Muscle layer of duodenum (tissue), 2 donors: Measurements from ENCODE around the gene TAS2R7.

ENCODE experiments used
- H3K27ac ChIP-seq: one replicate; pipeline ENCODE4 v1.7.0; 2013; ENCODE audit warnings: mild to moderate bottlenecking, low read length
- H3K27me3 ChIP-seq: one replicate; pipeline ENCODE4 v1.7.0; 2013; ENCODE audit warnings: low read depth, mild to moderate bottlenecking, control low read depth, low read length
- H3K36me3 ChIP-seq, 2 donors: one replicate each; pipeline ENCODE4 v1.7.0; 2013; ENCODE audit warnings: low read length in 2 of 2, control low read depth in 1 of 2, mild to moderate bottlenecking in 1 of 2; ENCODE audit not compliant: insufficient read depth in 2 of 2, control insufficient read depth in 1 of 2
- H3K4me1 ChIP-seq, 2 donors: one replicate each; pipeline ENCODE4 v1.7.0; 2013; ENCODE audit warnings: low read length in 2 of 2, mild to moderate bottlenecking in 2 of 2, control low read depth in 1 of 2, moderate library complexity in 1 of 2; ENCODE audit not compliant: insufficient read depth in 2 of 2, control insufficient read depth in 1 of 2
- H3K4me3 ChIP-seq, 2 donors: one replicate each; pipeline ENCODE4 v1.7.0; 2013; ENCODE audit warnings: low read length in 2 of 2, low read depth in 1 of 2, mild to moderate bottlenecking in 1 of 2
- H3K9me3 ChIP-seq, 2 donors: one replicate each; pipeline ENCODE4 v1.7.0; 2013; ENCODE audit warnings: low read length in 2 of 2, control low read depth in 1 of 2, mild to moderate bottlenecking in 1 of 2; ENCODE audit not compliant: control insufficient read depth in 1 of 2
- donor health status: healthy.

The TAS2R7 gene

GRCh38 chr12:10802587-10802986, at the start of gene TAS2R7:
TAS2R7 (minus strand) TSS chr12:10802627; CDS start chr12:10802570, 57 bp downstream.
- no peaks in the 10 kb centered on the region for H3K36me3 ChIP-seq
- H3K27me3 ChIP-seq, result no peaks in the 10 kb centered on the region
- no peak within 1 kb of the TSS for H3K4me3 ChIP-seq
- H3K27ac ChIP-seq, result no peak within 1 kb of the TSS
- H3K4me1 ChIP-seq, result no peaks in the 10 kb centered on the region
- no peaks in the 10 kb centered on the region for H3K9me3 ChIP-seq

- Histone ChIP-seq H3K9me3 (no peaks in the 10 kb centered on the region), H3K36me3 (peaks cover 0 to 12% of the 10 kb centered on the region in 2 donors), H3K27ac (no peak overlapping the region), H3K4me3 (no peak overlapping the region), H3K27me3 (no peaks in the 10 kb centered on the region), H3K4me1 (no peaks in the 10 kb centered on the region)
These were observed 48.9 kb upstream of the TAS2R7 start for GRCh38 chr12:10851243-10851858.

GRCh38 chr12:10849425-10849878, 47.0 kb upstream of the TAS2R7 start, which contains the start of gene PRR4:
PRR4 (minus strand) TSS chr12:10849475; CDS start chr12:10849437, 38 bp downstream.
- H3K4me1 ChIP-seq, result no peaks in the 10 kb centered on the region
- peaks cover 0 to 7% of the 10 kb centered on the region in 2 donors for H3K36me3 ChIP-seq
- H3K27me3 ChIP-seq, result no peaks in the 10 kb centered on the region
- H3K27ac ChIP-seq, result no peak within 1 kb of the TSS
- no peak within 1 kb of the TSS for H3K4me3 ChIP-seq
- no peaks in the 10 kb centered on the region for H3K9me3 ChIP-seq

- peaks cover 0 to 10% of the 10 kb centered on the region in 2 donors for H3K36me3 ChIP-seq
- H3K9me3 ChIP-seq, result no peaks in the 10 kb centered on the region
- H3K27ac ChIP-seq, result no peak overlapping the region
- H3K4me3 ChIP-seq, result no peak overlapping the region
- no peaks in the 10 kb centered on the region for H3K4me1 ChIP-seq
- H3K27me3 ChIP-seq, result no peaks in the 10 kb centered on the region
These were observed 45.3 kb upstream of the TAS2R7 start for GRCh38 chr12:10847744-10848143.

GRCh38 chr12:10842862-10843261, 40.4 kb upstream of the TAS2R7 start:
- Histone ChIP-seq H3K4me3 (no peak overlapping the region), H3K27me3 (no peaks in the 10 kb centered on the region), H3K27ac (no peak overlapping the region), H3K4me1 (no peaks in the 10 kb centered on the region), H3K9me3 (peaks cover 0 to under 1% of the 10 kb centered on the region in 2 donors), H3K36me3 (peaks cover 0 to 10% of the 10 kb centered on the region in 2 donors)

GRCh38 chr12:10838461-10838860, 36.0 kb upstream of the TAS2R7 start:
- Histone ChIP-seq H3K4me1 (no peaks in the 10 kb centered on the region), H3K27ac (no peak overlapping the region), H3K27me3 (no peaks in the 10 kb centered on the region), H3K36me3 (peaks cover 0 to 7% of the 10 kb centered on the region in 2 donors), H3K9me3 (peaks cover 0 to 6% of the 10 kb centered on the region in 2 donors), H3K4me3 (no peak overlapping the region)

GRCh38 chr12:10829994-10830393, 27.6 kb upstream of the TAS2R7 start:
- Histone ChIP-seq H3K36me3 (no peaks in the 10 kb centered on the region), H3K9me3 (no peaks in the 10 kb centered on the region), H3K4me3 (no peak overlapping the region)

GRCh38 chr12:10826258-10826657, 23.8 kb upstream of the TAS2R7 start, which contains the start of gene TAS2R10:
TAS2R10 (minus strand) TSS chr12:10826358; CDS start chr12:10826269, 89 bp downstream.
- Histone ChIP-seq H3K36me3 (no peaks in the 10 kb centered on the region), H3K27ac (no peak within 1 kb of the TSS), H3K4me1 (no peaks in the 10 kb centered on the region), H3K4me3 (no peak within 1 kb of the TSS), H3K9me3 (no peaks in the 10 kb centered on the region), H3K27me3 (no peaks in the 10 kb centered on the region)

More at GRCh38 chr12:10829994-10830393, 27.6 kb upstream of the TAS2R7 start:
- Histone ChIP-seq H3K4me1 (no peaks in the 10 kb centered on the region), H3K27me3 (no peaks in the 10 kb centered on the region), H3K27ac (no peak overlapping the region)

- Histone ChIP-seq H3K4me1 (no peaks in the 10 kb centered on the region), H3K36me3 (no peaks in the 10 kb centered on the region), H3K27ac (no peak overlapping the region), H3K9me3 (no peaks in the 10 kb centered on the region), H3K27me3 (no peaks in the 10 kb centered on the region), H3K4me3 (no peak overlapping the region)
These were observed 22.5 kb upstream of the TAS2R7 start for GRCh38 chr12:10824957-10825356.

- no peak overlapping the region for H3K27ac ChIP-seq
- H3K4me3 ChIP-seq, result no peak overlapping the region
- no peaks in the 10 kb centered on the region for H3K36me3 ChIP-seq
- no peaks in the 10 kb centered on the region for H3K4me1 ChIP-seq
- no peaks in the 10 kb centered on the region for H3K27me3 ChIP-seq
- H3K9me3 ChIP-seq, result no peaks in the 10 kb centered on the region
These were observed 9.6 kb upstream of the TAS2R7 start for GRCh38 chr12:10811883-10812536.

- H3K9me3 ChIP-seq, result no peaks in the 10 kb centered on the region
- no peaks in the 10 kb centered on the region for H3K4me1 ChIP-seq
- H3K36me3 ChIP-seq, result no peaks in the 10 kb centered on the region
- H3K27me3 ChIP-seq, result no peaks in the 10 kb centered on the region
- no peak within 1 kb of the TSS for H3K4me3 ChIP-seq
- H3K27ac ChIP-seq, result no peak within 1 kb of the TSS
These were observed 7.6 kb upstream of the TAS2R7 start, which contains the start of gene TAS2R9 for GRCh38 chr12:10810068-10810467. TAS2R9 (minus strand) TSS chr12:10810168; CDS start chr12:10810075, 93 bp downstream.
